Glomerular endothelial cell (primary cell): Measurements from ENCODE around the gene ID2. TPM values are rescaled to one million over a fixed set of nuclear protein-coding genes. Genes with fewer than 3 reads are reported as not detected.

Experiments
- DNase-seq: peaks from one replicate; pipeline ENCODE4 v3.0.0-alpha.2; 2011; ENCODE audit warnings: low read depth, low spot score; ENCODE audit errors: extremely low read depth
- total RNA-seq: library from RNA; depleted of rRNA; stranded (reverse); fragments of >200 nt; gene quantifications from 2 replicates; pipeline ENCODE4 v1.2.3, GENCODE V29; 2015

ID2 gene
- total RNA-seq, 1 donor from 2014 or later = 32.5 TPM

- no peak for DNase-seq
Observed at GRCh38 chr2:8682719-8683667, 1.1 kb downstream of the ID2 start.

- DNase-seq = no peak
Observed at GRCh38 chr2:8684540-8684877, 2.7 kb downstream of the ID2 start.

GRCh38 chr2:8684878-8685696 is 3.2 kb downstream of the ID2 start:
- no peak for DNase-seq

- DNase-seq = no peak
Observed at GRCh38 chr2:8685697-8686358, 4.0 kb downstream of the ID2 start.

- no peak for DNase-seq
Observed at GRCh38 chr2:8691859-8692437, 10.1 kb downstream of the ID2 start.

- DNase-seq = no peak
Observed at GRCh38 chr2:8692783-8693156, 10.9 kb downstream of the ID2 start.

- DNase-seq = no peak
Observed at GRCh38 chr2:8693157-8693821, 11.4 kb downstream of the ID2 start.

- no peak for DNase-seq
Observed at GRCh38 chr2:8694737-8695136, 12.9 kb downstream of the ID2 start.

GRCh38 chr2:8697190-8697589 is 15.3 kb downstream of the ID2 start:
- no peak for DNase-seq

GRCh38 chr2:8699839-8700238 is 18.0 kb downstream of the ID2 start:
- no peak for DNase-seq

- no peak for DNase-seq
Observed at GRCh38 chr2:8701681-8702379, 20.0 kb downstream of the ID2 start.

- DNase-seq = no peak
Observed at GRCh38 chr2:8704906-8705305, 23.1 kb downstream of the ID2 start.

GRCh38 chr2:8709611-8710010 is 27.8 kb downstream of the ID2 start:
- DNase-seq = no peak

- no peak for DNase-seq
Observed at GRCh38 chr2:8710951-8711350, 29.1 kb downstream of the ID2 start.

GRCh38 chr2:8714283-8714682 is 32.4 kb downstream of the ID2 start:
- no peak for DNase-seq

GRCh38 chr2:8714971-8715370 is 33.1 kb downstream of the ID2 start:
- DNase-seq = no peak

- DNase-seq = no peak
Observed at GRCh38 chr2:8719528-8719927, 37.7 kb downstream of the ID2 start.

GRCh38 chr2:8720741-8721140 is 38.9 kb downstream of the ID2 start:
- no peak for DNase-seq

- DNase-seq = no peak
Observed at GRCh38 chr2:8721410-8721809, 39.6 kb downstream of the ID2 start.

GRCh38 chr2:8722986-8723385 is 41.1 kb downstream of the ID2 start:
- no peak for DNase-seq
